Astrocyte (in vitro differentiated cells and primary cell): ENCODE data around the gene BPIFB3. TPM values are rescaled to one million over a fixed set of nuclear protein-coding genes. Genes with fewer than 3 reads are reported as not detected.

Experiments
- DNase-seq: peaks from one replicate; pipeline ENCODE4 v3.0.0-alpha.2; 2010; ENCODE audit warnings: low read depth
- FAIRE-seq: peaks from 2 replicates; lab custom pipeline; 2011; peaks lifted over from hg19 to GRCh38; lab: Jason Lieb, UNC
- H2AFZ ChIP-seq: 2 replicates; pipeline ENCODE4 v1.6.0; 2012; ENCODE audit warnings: low read depth, low read length, inconsistent platforms
- H3K27ac ChIP-seq: 2 replicates; pipeline ENCODE4 v1.5.1; 2011; ENCODE audit warnings: low read depth, low read length, inconsistent platforms
- H3K27me3 ChIP-seq: 2 replicates; pipeline ENCODE4 v1.6.0; 2011; ENCODE audit warnings: low read length, inconsistent platforms; ENCODE audit not compliant: insufficient read depth
- H3K36me3 ChIP-seq: 2 replicates; pipeline ENCODE4 v1.5.1; 2011; ENCODE audit warnings: low read length, inconsistent platforms; ENCODE audit not compliant: insufficient read depth
- H3K4me1 ChIP-seq: 2 replicates; pipeline ENCODE4 v1.5.1; 2011; ENCODE audit warnings: low read length, inconsistent platforms; ENCODE audit not compliant: insufficient read depth
- H3K4me2 ChIP-seq: 2 replicates; pipeline ENCODE4 v1.6.0; 2012; ENCODE audit warnings: low read length, inconsistent platforms
- H3K4me3 ChIP-seq: 2 replicates; pipeline ENCODE4 v1.5.1; 2011; ENCODE audit warnings: low read depth, mild to moderate bottlenecking, low read length, inconsistent platforms; ENCODE audit not compliant: insufficient read depth
- H3K79me2 ChIP-seq: 2 replicates; pipeline ENCODE4 v1.6.0; 2012; ENCODE audit warnings: mild to moderate bottlenecking, low read length, inconsistent platforms; ENCODE audit not compliant: insufficient read depth
- H3K9ac ChIP-seq: 2 replicates; pipeline ENCODE4 v1.6.0; 2012; ENCODE audit warnings: mild to moderate bottlenecking, low read length, inconsistent platforms
- H3K9me3 ChIP-seq: 2 replicates; pipeline ENCODE4 v1.5.1; 2012; ENCODE audit warnings: low read depth, mild to moderate bottlenecking, low read length, inconsistent platforms; ENCODE audit not compliant: insufficient read depth
- H4K20me1 ChIP-seq: 2 replicates; pipeline ENCODE4 v1.6.0; 2012; ENCODE audit warnings: low read length, inconsistent platforms; ENCODE audit not compliant: insufficient read depth
- H3K27ac Mint-ChIP-seq: one replicate; pipeline ENCODE4 v1.8.0; 2021; ENCODE audit warnings: mild to moderate bottlenecking, mixed read lengths; ENCODE audit not compliant: unreplicated experiment
- H3K27me3 Mint-ChIP-seq: one replicate; pipeline ENCODE4 v1.8.0; 2021; ENCODE audit warnings: low read depth, mixed read lengths; ENCODE audit not compliant: unreplicated experiment
- H3K36me3 Mint-ChIP-seq: one replicate; pipeline ENCODE4 v1.8.0; 2021; ENCODE audit warnings: low read depth, mixed read lengths; ENCODE audit not compliant: unreplicated experiment
- H3K4me1 Mint-ChIP-seq: one replicate; pipeline ENCODE4 v1.8.0; 2021; ENCODE audit warnings: low read depth, mixed read lengths; ENCODE audit not compliant: unreplicated experiment
- H3K4me3 Mint-ChIP-seq: one replicate; pipeline ENCODE4 v1.8.0; 2021; ENCODE audit warnings: mild to moderate bottlenecking, moderate library complexity, mixed read lengths; ENCODE audit not compliant: unreplicated experiment
- H3K9me3 Mint-ChIP-seq: one replicate; pipeline ENCODE4 v1.8.0; 2021; ENCODE audit warnings: mild to moderate bottlenecking, mixed read lengths; ENCODE audit not compliant: unreplicated experiment
- CTCF ChIP-seq: IDR thresholded peaks from 2 replicates; pipeline ENCODE4 v1.5.1; 2011; ENCODE audit warnings: low read depth, mild to moderate bottlenecking, inconsistent platforms, low read length, moderate library complexity; ENCODE audit not compliant: insufficient read depth
- EZH2 ChIP-seq: IDR thresholded peaks from 2 replicates; pipeline ENCODE4 v1.6.1; 2012; ENCODE audit warnings: mild to moderate bottlenecking, low read length, inconsistent platforms; ENCODE audit not compliant: insufficient read depth
- total RNA-seq: library from RNA; stranded (reverse); gene quantifications from 2 replicates; pipeline ENCODE4 v1.2.1, GENCODE V29; 2021

BPIFB3 gene
- total RNA-seq, 1 donor from 2014 or later = not detected

GRCh38 chr20:33063271-33063670, 9.6 kb downstream of the BPIFB3 start:
- Histone ChIP-seq H4K20me1 (no peaks in the 10 kb centered on the region), H3K9me3 (no peaks in the 10 kb centered on the region), H3K4me1 (no peaks in the 10 kb centered on the region), H3K27me3 (no peaks in the 10 kb centered on the region), H3K9ac (no peak overlapping the region), H3K27ac (no peak overlapping the region), H3K4me2 (no peak overlapping the region), H3K36me3 (no peaks in the 10 kb centered on the region), H3K4me3 (no peak overlapping the region), H3K79me2 (no peaks in the 10 kb centered on the region), H2AFZ (no peak overlapping the region)
- FAIRE-seq (no peak), DNase-seq (no peak)
- Mint-ChIP-seq H3K27ac (no peak overlapping the region), H3K27me3 (peaks cover 34% of the 10 kb centered on the region), H3K4me3 (no peak overlapping the region), H3K4me1 (no peaks in the 10 kb centered on the region), H3K9me3 (no peaks in the 10 kb centered on the region), H3K36me3 (no peaks in the 10 kb centered on the region)
- no peak for TF ChIP-seq CTCF
- no peak for TF ChIP-seq EZH2

- TF ChIP-seq EZH2 (no peak), CTCF (no peak)
- Histone ChIP-seq H3K9me3 (no peaks in the 10 kb centered on the region), H3K27ac (no peak overlapping the region), H3K4me2 (no peak overlapping the region), H3K4me1 (no peaks in the 10 kb centered on the region), H3K9ac (no peak overlapping the region), H3K36me3 (no peaks in the 10 kb centered on the region), H3K79me2 (no peaks in the 10 kb centered on the region), H3K27me3 (peaks cover 1% of the 10 kb centered on the region), H4K20me1 (no peaks in the 10 kb centered on the region), H2AFZ (no peak overlapping the region), H3K4me3 (no peak overlapping the region)
- H3K36me3 Mint-ChIP-seq = no peaks in the 10 kb centered on the region
- H3K27ac Mint-ChIP-seq = no peak overlapping the region
- FAIRE-seq = no peak
- H3K9me3 Mint-ChIP-seq = no peaks in the 10 kb centered on the region
- no peak for DNase-seq
- peaks cover 38% of the 10 kb centered on the region for H3K27me3 Mint-ChIP-seq
- no peaks in the 10 kb centered on the region for H3K4me1 Mint-ChIP-seq
- no peak overlapping the region for H3K4me3 Mint-ChIP-seq
These were observed 11.0 kb downstream of the BPIFB3 start for GRCh38 chr20:33064572-33065287.

GRCh38 chr20:33065785-33066184, 12.1 kb downstream of the BPIFB3 start:
- Histone ChIP-seq H4K20me1 (no peaks in the 10 kb centered on the region), H3K27ac (no peak overlapping the region), H3K9ac (no peak overlapping the region), H3K4me3 (no peak overlapping the region), H2AFZ (no peak overlapping the region), H3K9me3 (no peaks in the 10 kb centered on the region), H3K4me2 (no peak overlapping the region), H3K79me2 (no peaks in the 10 kb centered on the region), H3K36me3 (no peaks in the 10 kb centered on the region), H3K27me3 (peaks cover 2% of the 10 kb centered on the region), H3K4me1 (no peaks in the 10 kb centered on the region)
- no peak overlapping the region for H3K4me3 Mint-ChIP-seq
- TF ChIP-seq EZH2 (no peak), CTCF (no peak)
- H3K27ac Mint-ChIP-seq = no peak overlapping the region
- FAIRE-seq (no peak), DNase-seq (no peak)
- H3K4me1 Mint-ChIP-seq = no peaks in the 10 kb centered on the region
- no peaks in the 10 kb centered on the region for H3K9me3 Mint-ChIP-seq
- H3K27me3 Mint-ChIP-seq = peaks cover 44% of the 10 kb centered on the region
- H3K36me3 Mint-ChIP-seq = no peaks in the 10 kb centered on the region
